Stimulated activated naive CD4-positive, alpha-beta T cell (primary cell): ENCODE results near the gene NFYA.

ENCODE experiments used
- DNase-seq, 6 experiments: peaks; one replicate each; lab custom pipeline; 2025; lab: John Stamatoyannopoulos, UW

The NFYA gene

GRCh38 chr6:41046084-41046483 lies 26.7 kb upstream of the NFYA start:
- no peak for DNase-seq

DNA sequence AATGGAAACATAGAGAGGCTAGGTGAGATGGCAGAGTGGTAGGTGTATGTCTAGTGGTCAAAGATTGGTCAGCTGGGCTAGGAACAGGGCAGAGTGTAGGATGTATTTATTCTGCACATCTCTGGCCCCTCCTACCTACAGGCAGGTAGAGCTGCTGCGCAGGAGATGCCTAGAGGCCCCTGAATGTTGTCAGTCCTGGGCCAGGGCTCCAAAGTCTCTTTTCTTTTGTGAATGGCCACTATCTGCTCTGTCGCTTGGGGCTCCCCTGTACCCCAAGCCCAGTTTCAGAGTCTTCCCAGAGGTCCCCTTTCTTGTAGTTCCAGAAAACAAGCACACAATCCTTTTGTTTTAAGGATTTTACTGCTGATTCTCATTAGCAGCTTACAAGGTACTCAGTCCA lies 25.5 kb upstream of the NFYA start:
- DNase-seq, result no peak

- DNase-seq, result no peak
Observed at GRCh38 chr6:41047745-41048732, 24.7 kb upstream of the NFYA start.

GRCh38 chr6:41049521-41049920 lies 23.3 kb upstream of the NFYA start:
- no peak for DNase-seq

DNA sequence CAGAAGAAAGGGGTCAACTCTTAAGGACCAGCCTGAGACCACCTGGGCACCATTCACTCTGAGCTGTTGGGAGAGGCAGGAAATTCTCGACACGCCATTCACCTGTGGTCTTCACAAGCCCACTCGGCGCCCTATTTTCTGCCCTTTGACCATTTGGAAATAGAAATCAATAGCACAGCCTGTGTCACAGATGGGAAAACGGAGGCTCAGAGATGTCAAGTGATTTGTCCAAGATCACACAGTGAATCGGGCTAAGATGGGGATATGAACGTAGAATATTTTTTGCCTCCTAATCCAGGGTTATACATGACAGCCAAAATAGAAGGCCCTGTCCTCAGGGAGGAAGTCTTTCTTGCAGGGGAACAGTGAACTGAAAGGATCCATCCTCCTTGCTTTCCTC lies 22.8 kb upstream of the NFYA start:
- no peak for DNase-seq

DNA sequence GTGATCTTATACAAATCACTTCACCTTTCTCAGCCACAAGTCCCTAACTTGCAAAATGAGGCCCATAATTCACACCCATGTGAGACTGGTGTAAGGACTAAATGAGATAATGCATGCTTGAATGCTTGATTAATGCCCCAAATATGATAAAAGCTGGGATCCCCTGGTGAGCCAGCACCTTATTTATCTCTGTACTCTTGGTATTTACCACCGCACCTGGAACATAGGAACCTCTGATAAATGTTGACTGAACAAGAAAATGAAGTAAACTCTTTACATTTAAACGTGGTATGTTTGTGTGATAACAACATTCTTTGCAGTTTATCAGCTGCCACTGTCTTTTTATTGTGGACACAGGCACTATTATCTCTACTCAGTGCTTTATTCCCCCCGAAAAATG lies 22.2 kb upstream of the NFYA start:
- DNase-seq, result no peak

- DNase-seq, result peak in 1 of 6 experiments; percentile 6
Observed at GRCh38 chr6:41051873-41052272, 20.9 kb upstream of the NFYA start.

DNA sequence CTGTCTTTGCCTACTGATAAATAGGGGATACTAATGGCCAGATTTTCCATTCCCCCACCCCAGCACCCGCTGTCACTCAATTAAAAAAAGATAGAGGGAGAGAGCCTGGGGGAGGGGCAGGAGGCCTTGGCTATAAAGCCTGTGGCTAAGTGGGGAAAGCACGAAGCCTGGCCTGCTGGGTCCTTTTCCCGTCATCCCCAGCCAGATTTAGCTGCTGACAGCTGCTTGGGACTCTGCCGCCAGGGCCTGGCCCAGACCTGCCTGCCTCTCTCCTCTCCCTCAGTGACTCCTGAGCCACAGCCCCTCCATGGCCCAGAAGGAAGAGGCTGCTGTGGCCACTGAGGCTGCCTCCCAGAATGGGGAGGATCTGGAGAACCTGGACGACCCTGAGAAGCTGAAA lies 19.7 kb upstream of the NFYA start, which contains the start of gene APOBEC2:
APOBEC2 (plus strand) TSS at position 162 of the 400 bp plus-strand sequence; CDS start at position 308, 146 bp downstream.
- DNase-seq, result no peak

GRCh38 chr6:41054511-41054910 lies 18.3 kb upstream of the NFYA start:
- DNase-seq, result no peak

GRCh38 chr6:41055149-41055548 lies 17.6 kb upstream of the NFYA start:
- no peak for DNase-seq

GRCh38 chr6:41056768-41057490 lies 15.8 kb upstream of the NFYA start:
- DNase-seq, result no peak

GRCh38 chr6:41058783-41059181 lies 14.0 kb upstream of the NFYA start:
- DNase-seq, result no peak

- DNase-seq, result no peak
Observed at GRCh38 chr6:41059556-41059955, 13.2 kb upstream of the NFYA start.

DNA sequence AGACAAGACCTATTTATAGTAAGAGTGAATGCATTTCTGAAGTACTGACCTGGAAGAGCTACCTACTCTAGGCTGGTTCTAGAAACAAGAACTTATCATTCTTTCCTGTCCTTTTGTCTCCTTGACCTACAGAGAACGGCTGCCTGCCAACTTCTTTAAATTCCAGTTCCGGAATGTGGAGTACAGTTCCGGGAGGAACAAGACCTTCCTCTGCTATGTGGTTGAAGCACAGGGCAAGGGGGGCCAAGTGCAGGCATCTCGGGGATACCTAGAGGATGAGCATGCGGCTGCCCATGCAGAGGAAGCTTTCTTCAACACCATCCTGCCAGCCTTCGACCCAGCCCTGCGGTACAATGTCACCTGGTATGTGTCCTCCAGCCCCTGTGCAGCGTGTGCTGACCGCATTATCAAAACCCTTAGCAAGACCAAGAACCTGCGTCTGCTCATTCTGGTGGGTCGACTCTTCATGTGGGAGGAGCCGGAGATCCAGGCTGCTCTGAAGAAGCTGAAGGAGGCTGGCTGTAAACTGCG lies 11.5 kb upstream of the NFYA start:
- no peak for DNase-seq

DNA sequence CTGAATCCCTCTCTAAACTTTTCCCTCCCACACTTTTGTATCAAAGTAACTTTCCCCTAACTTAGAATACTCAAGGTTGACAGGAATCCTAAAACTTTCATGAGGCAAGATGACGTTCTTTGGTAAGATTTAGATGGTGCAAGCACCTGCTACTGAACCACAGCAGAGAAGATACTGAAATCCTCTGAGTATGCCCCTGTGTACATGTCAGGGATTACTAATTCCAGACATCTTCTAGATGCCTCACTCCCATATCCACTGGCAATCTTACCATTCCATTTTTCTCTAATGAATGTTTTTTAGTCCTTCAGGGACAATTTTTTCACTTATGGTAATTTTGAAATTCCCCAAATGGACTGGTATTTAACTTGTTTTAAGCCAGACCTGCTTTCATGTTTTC lies 10.7 kb upstream of the NFYA start:
- no peak for DNase-seq

- no peak for DNase-seq
Observed at GRCh38 chr6:41063884-41064285, 8.9 kb upstream of the NFYA start.

GRCh38 chr6:41064841-41065240 lies 7.9 kb upstream of the NFYA start:
- DNase-seq, result no peak

GRCh38 chr6:41065550-41066026 lies 7.2 kb upstream of the NFYA start:
- DNase-seq, result no peak

DNA sequence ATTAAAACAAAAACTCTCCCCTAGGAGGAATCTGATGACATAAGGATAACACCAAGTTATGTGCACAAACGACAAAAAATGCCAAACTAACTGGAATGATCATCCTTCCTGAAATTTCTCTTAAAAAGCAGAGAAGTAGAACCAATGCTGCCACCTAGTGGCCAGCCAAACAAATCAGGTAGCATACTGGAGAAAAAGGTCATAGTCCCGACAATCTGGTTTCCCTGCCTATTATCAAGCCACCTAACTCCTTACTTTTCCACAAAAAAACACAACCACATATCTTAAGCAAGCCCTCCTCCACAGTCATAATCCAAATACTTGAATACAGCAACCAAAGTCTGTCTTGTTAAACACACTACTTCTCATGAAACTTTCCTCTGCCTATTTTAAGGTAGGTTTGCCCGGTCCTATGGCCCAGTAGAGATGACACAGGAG lies 5.9 kb upstream of the NFYA start:
- peak; percentile 6 to 62 (median 41) for DNase-seq

- no peak for DNase-seq
Observed at GRCh38 chr6:41071501-41071922, 1.3 kb upstream of the NFYA start.

GRCh38 chr6:41071923-41072835 lies 595 bp upstream of the NFYA start, which contains the start of gene OARD1:
OARD1 (minus strand) TSS chr6:41072356; CDS start chr6:41071634, 722 bp downstream.
- DNase-seq, result peak; percentile 100
